Kidney (tissue), 14 donors: ENCODE measurements around the gene SOHLH1. TPM values are rescaled to one million over a fixed set of nuclear protein-coding genes. Genes with fewer than 3 reads are reported as not detected.
A peak's percentile ranks its signal among the peaks of the same experiment; 100 is the strongest.

Source experiments
- DNase-seq, 5 donors: peaks; one replicate each; pipeline ENCODE4 v3.0.0-alpha.2; 2013 to 2020
- FAIRE-seq: peaks from 2 replicates; lab custom pipeline; 2012; peaks lifted over from hg19 to GRCh38; lab: Jason Lieb, UNC
- H3K27ac ChIP-seq, 2 donors: one replicate each; pipeline ENCODE4 v1.7.0; 2013; ENCODE audit warnings: low read depth in 2 of 2, low read length in 2 of 2, inconsistent platforms in 1 of 2
- H3K27me3 ChIP-seq: one replicate; pipeline ENCODE4 v1.7.1; 2013; ENCODE audit warnings: low read length, inconsistent platforms; ENCODE audit not compliant: control insufficient read depth, insufficient read depth
- H3K36me3 ChIP-seq, 3 donors: one replicate each; pipeline versions ENCODE4 v1.7.0 to v1.7.1; 2013; ENCODE audit warnings: low read length in 3 of 3, control low read depth in 1 of 3, inconsistent platforms in 1 of 3; ENCODE audit not compliant: insufficient read depth in 3 of 3, control insufficient read depth in 2 of 3
- H3K4me1 ChIP-seq, 3 donors: one replicate each; pipeline versions ENCODE4 v1.7.0 to v1.7.1; 2013; ENCODE audit warnings: low read length in 3 of 3, inconsistent platforms in 1 of 3, low read depth in 1 of 3; ENCODE audit not compliant: control insufficient read depth in 2 of 3, insufficient read depth in 2 of 3
- H3K4me3 ChIP-seq, 3 donors: one replicate each; pipeline versions ENCODE4 v1.7.0 to v1.8.1; 2013; ENCODE audit warnings: low read length in 3 of 3, control low read depth in 1 of 3, inconsistent platforms in 1 of 3
- H3K9ac ChIP-seq, 3 donors: one replicate each; pipeline versions ENCODE4 v1.7.0 to v1.7.1; 2013; ENCODE audit warnings: low read length in 3 of 3, control low read depth in 1 of 3, inconsistent platforms in 1 of 3
- H3K9me3 ChIP-seq, 3 donors: one replicate each; pipeline versions ENCODE4 v1.7.0 to v1.7.1; 2013; ENCODE audit warnings: low read length in 3 of 3, control low read depth in 1 of 3, inconsistent platforms in 1 of 3; ENCODE audit not compliant: control insufficient read depth in 2 of 3, insufficient read depth in 1 of 3
- intact Hi-C: fragments of 100-400 bp; cut with DNase I; formaldehyde crosslinking; loops from one replicate; pipeline ENCODE4 v1.11.1; 2022
- polyA plus RNA-seq: library from polyadenylated mRNA; stranded (reverse); fragments of 350-450 nt; fragmentation: Illumina TruSeq; extraction: RNeasy Lipid Tissue Mini Kit (QIAGEN cat#74804); gene quantifications from one replicate; pipeline ENCODE4 v1.2.3, GENCODE V29; 2014; ENCODE audit warnings: low read depth, low replicate concordance; ENCODE audit not compliant: insufficient read depth
- total RNA-seq: library from RNA; stranded (reverse); fragmentation: NEBNext Ultra II Directional; extraction: Animal tissue kit (Norgen Biotek cat#: 25700); gene quantifications from one replicate; pipeline ENCODE4 v1.2.1, GENCODE V29; 2021
- TF ChIP-seq, protein P1 (sequence below): IDR thresholded peaks from 3 replicates; pipeline ENCODE4 v1.5.1; 2012; ENCODE audit warnings: mild to moderate bottlenecking, moderate library complexity, borderline replicate concordance; ENCODE audit not compliant: insufficient read depth; ENCODE audit errors: extremely low read depth
- donor health status: control.
- donor health status: control.
- donor health status: control.
- donor health status: control.
- donor health status: control.
- donor health status: DM: yes; HTN: yes; CAD: no.
- donor health status: Normal renal cell carcinoma (clear cell type).

The SOHLH1 gene
- total and polyA plus RNA-seq, 2 donors from 2014 or later = not detected

- intact Hi-C loops = no loop called here
Observed at GRCh38 chr9:135693265-135693664, 6.0 kb downstream of the SOHLH1 start.

GRCh38 chr9:135692410-135692809 is 6.9 kb downstream of the SOHLH1 start:
- no peak for FAIRE-seq
- H3K27ac ChIP-seq = no peak overlapping the region
- no peak overlapping the region for H3K4me3 ChIP-seq
- DNase-seq = peak in 2 of 5 donors; percentile 25 to 51
- TF ChIP-seq, protein P1, sequence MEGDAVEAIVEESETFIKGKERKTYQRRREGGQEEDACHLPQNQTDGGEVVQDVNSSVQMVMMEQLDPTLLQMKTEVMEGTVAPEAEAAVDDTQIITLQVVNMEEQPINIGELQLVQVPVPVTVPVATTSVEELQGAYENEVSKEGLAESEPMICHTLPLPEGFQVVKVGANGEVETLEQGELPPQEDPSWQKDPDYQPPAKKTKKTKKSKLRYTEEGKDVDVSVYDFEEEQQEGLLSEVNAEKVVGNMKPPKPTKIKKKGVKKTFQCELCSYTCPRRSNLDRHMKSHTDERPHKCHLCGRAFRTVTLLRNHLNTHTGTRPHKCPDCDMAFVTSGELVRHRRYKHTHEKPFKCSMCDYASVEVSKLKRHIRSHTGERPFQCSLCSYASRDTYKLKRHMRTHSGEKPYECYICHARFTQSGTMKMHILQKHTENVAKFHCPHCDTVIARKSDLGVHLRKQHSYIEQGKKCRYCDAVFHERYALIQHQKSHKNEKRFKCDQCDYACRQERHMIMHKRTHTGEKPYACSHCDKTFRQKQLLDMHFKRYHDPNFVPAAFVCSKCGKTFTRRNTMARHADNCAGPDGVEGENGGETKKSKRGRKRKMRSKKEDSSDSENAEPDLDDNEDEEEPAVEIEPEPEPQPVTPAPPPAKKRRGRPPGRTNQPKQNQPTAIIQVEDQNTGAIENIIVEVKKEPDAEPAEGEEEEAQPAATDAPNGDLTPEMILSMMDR = no peak
- H3K4me1 ChIP-seq = no peaks in the 10 kb centered on the region
- no peak overlapping the region for H3K9ac ChIP-seq
- H3K36me3 ChIP-seq = no peaks in the 10 kb centered on the region
- no peaks in the 10 kb centered on the region for H3K27me3 ChIP-seq
- intact Hi-C loops = no loop called here
- no peaks in the 10 kb centered on the region for H3K9me3 ChIP-seq

More at GRCh38 chr9:135693265-135693664, 6.0 kb downstream of the SOHLH1 start:
- no peak overlapping the region for H3K27ac ChIP-seq
- H3K36me3 ChIP-seq = no peaks in the 10 kb centered on the region
- H3K9ac ChIP-seq = no peak overlapping the region
- TF ChIP-seq, protein P1 = no peak
- H3K27me3 ChIP-seq = no peaks in the 10 kb centered on the region
- no peak overlapping the region for H3K4me3 ChIP-seq
- no peak for FAIRE-seq
- no peak for DNase-seq
- no peaks in the 10 kb centered on the region for H3K4me1 ChIP-seq
- H3K9me3 ChIP-seq = no peaks in the 10 kb centered on the region

DNA sequence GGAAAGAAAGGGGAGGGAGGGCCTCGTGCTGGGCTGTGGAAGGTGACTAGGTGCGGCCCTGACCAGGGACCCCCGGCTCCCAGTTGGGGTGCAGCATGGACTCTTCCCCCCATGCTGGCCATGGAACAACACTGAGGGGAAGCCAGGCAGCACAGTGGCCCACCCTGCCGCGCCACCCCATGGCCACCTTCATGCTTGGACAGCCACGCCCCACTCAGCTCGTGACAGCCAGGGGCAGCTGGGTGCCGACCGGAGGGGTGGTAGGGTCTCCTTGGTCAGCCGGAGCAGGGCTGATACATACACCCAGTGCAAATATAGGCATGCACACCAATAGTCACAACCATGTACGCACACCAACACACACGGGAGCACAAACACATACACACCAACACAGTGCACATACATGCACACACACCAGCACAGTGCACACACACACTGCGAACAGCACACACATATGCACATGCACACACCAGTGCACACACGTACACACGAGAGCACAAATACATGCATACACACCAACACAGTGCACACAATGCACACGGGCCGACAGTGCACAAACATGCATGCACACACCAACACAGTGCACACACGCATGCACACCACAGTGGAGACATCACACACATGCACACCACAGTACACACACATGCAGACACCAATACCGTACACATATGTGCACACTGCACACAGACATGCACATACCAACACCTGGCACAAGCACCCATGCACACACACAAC is 8.3 kb downstream of the SOHLH1 start:
- Histone ChIP-seq H3K4me3 (no peak overlapping the region), H3K36me3 (no peaks in the 10 kb centered on the region), H3K9me3 (no peaks in the 10 kb centered on the region), H3K9ac (no peak overlapping the region), H3K4me1 (no peaks in the 10 kb centered on the region), H3K27me3 (no peaks in the 10 kb centered on the region), H3K27ac (no peak overlapping the region)
- TF ChIP-seq, protein P1 = no peak
- DNase-seq (no peak), FAIRE-seq (no peak)
- intact Hi-C loops = no loop called here
